Measurements from ENCODE around the gene MCCC2. TPM values are rescaled to one million over a fixed set of nuclear protein-coding genes. Genes with fewer than 3 reads are reported as not detected.

MCCC2 gene
- total and polyA plus RNA-seq, 2 donors (not counting 1 experiment from before 2014, with no cell fraction given), result 25.7 to 49.7 TPM

DNA sequence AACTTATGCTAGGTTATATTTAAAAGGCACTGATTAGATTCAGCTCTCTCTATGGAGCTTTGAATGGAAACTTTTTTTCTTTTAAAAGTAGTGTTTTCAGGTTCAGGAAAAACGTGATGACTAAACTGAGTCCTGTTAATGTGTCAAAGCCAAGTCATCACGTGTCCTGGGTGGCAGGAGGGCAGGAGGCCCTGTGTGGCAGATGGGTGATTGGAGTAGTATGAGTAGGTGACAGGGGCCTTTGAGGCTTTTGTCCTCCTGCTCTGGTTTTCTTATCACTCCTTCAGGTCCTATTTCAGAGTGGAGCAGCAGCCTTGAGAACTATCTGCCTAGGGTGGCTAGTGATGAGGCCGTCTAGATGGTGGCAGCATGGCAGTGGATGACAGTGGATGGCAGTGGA lies 114.3 kb downstream of the MCCC2 start:
- Histone ChIP-seq H3K27me3 (replicated peaks in 1 of 4; ENCODE audit: control extremely low read depth in 1 of 4, control insufficient read depth in 3 of 4, insufficient read depth in 4 of 4, low read length in 3 of 4) (no peaks in the 10 kb centered on the region), H2AFZ (ENCODE audit: insufficient read depth, low read depth, low read length, poor library complexity, severe bottlenecking) (no peak overlapping the region), H3K36me3 (replicated peaks in 1 of 2; ENCODE audit: control extremely low read depth in 1 of 2, control insufficient read depth in 1 of 2, extremely low read depth in 1 of 2, insufficient read depth in 2 of 2, low read length in 1 of 2) (no peaks in the 10 kb centered on the region), H3K27ac (ENCODE audit: low read length in 2 of 2) (no peak overlapping the region), H3K4me1 (ENCODE audit: control insufficient read depth in 2 of 2, insufficient read depth in 2 of 2, low read length in 2 of 2) (no peaks in the 10 kb centered on the region), H3K79me2 (ENCODE audit: control insufficient read depth, insufficient read depth, low read length) (no peaks in the 10 kb centered on the region), H4K20me1 (ENCODE audit: control insufficient read depth, insufficient read depth, low read length, poor library complexity, severe bottlenecking) (no peaks in the 10 kb centered on the region), H3K9me3 (ENCODE audit: control extremely low read depth in 1 of 3, control insufficient read depth in 2 of 3, insufficient read depth in 1 of 3, low read length in 2 of 3) (peaks cover 0 to 10% (median 0%) of the 10 kb centered on the region in 3 donors), H3K9ac (ENCODE audit: low read length) (no peak overlapping the region), H3K4me3 (ENCODE audit: control extremely low read depth in 1 of 5, extremely low read depth in 1 of 5, insufficient read depth in 1 of 5, low read depth in 2 of 5, low read length in 4 of 5) (no peak overlapping the region), H3K4me2 (replicated peaks; ENCODE audit: low read depth, low read length, poor library complexity, severe bottlenecking) (no peak overlapping the region)
- CTCF ChIA-PET, result no interaction called here
- intact Hi-C loops (cut with micrococcal nuclease), result no loop called here
- H3K4me3 Mint-ChIP-seq, result no peak overlapping the region
- WGBS (ENCODE audit: insufficient coverage), result 67% methylated on average over 3 of the region's 3 CpGs
- no peak overlapping the region for H3K27ac Mint-ChIP-seq
- TF ChIP-seq EZH2 (IDR thresholded peaks at IDR 0.05; ENCODE audit: borderline replicate concordance, insufficient read depth, low read depth, low read length, poor library complexity, severe bottlenecking) (no peak), CTCF (IDR thresholded peaks at IDR 0.05) (no peak)
- peaks cover 5% of the 10 kb centered on the region for H3K9me3 Mint-ChIP-seq (ENCODE audit: insufficient read depth)
- peaks cover 5% of the 10 kb centered on the region for H3K4me1 Mint-ChIP-seq
- peaks cover 16% of the 10 kb centered on the region for H3K27me3 Mint-ChIP-seq
- ATAC-seq (ENCODE audit: low read depth) (no peak), DNase-seq (no peak)
- POLR2A ChIA-PET, result no interaction called here

GRCh38 chr5:71703941-71704340 lies 116.8 kb downstream of the MCCC2 start:
- H3K9me3 Mint-ChIP-seq (ENCODE audit: insufficient read depth), result no peaks in the 10 kb centered on the region
- CTCF ChIA-PET, result interaction anchor here (1.5 kb wide), 1 partner anchor 9 kb away, joined by 5 read pairs; no protein-coding TSS in a partner anchor
- no peaks in the 10 kb centered on the region for H3K36me3 ChIP-seq (replicated peaks in 1 of 2; ENCODE audit: control extremely low read depth in 1 of 2, control insufficient read depth in 1 of 2, extremely low read depth in 1 of 2, insufficient read depth in 2 of 2, low read length in 1 of 2)
- intact Hi-C loops (cut with micrococcal nuclease), result no loop called here
- H3K27ac ChIP-seq (ENCODE audit: low read length in 2 of 2), result no peak overlapping the region
- H3K4me1 Mint-ChIP-seq, result no peaks in the 10 kb centered on the region
- DNase-seq (no peak), ATAC-seq (ENCODE audit: low read depth) (no peak)
- peaks cover 17% of the 10 kb centered on the region for H3K27me3 Mint-ChIP-seq
- H3K27ac Mint-ChIP-seq, result no peak overlapping the region
- H3K79me2 ChIP-seq (ENCODE audit: control insufficient read depth, insufficient read depth, low read length), result no peaks in the 10 kb centered on the region
- POLR2A ChIA-PET, result no interaction called here
- no peak overlapping the region for H2AFZ ChIP-seq (ENCODE audit: insufficient read depth, low read depth, low read length, poor library complexity, severe bottlenecking)
- H4K20me1 ChIP-seq (ENCODE audit: control insufficient read depth, insufficient read depth, low read length, poor library complexity, severe bottlenecking), result no peaks in the 10 kb centered on the region
- WGBS (ENCODE audit: insufficient coverage), result 33% methylated on average over 1 of the region's 4 CpGs
- H3K4me1 ChIP-seq (ENCODE audit: control insufficient read depth in 2 of 2, insufficient read depth in 2 of 2, low read length in 2 of 2), result no peaks in the 10 kb centered on the region
- no peak overlapping the region for H3K4me3 ChIP-seq (ENCODE audit: control extremely low read depth in 1 of 5, extremely low read depth in 1 of 5, insufficient read depth in 1 of 5, low read depth in 2 of 5, low read length in 4 of 5)
- no peak overlapping the region for H3K9ac ChIP-seq (ENCODE audit: low read length)
- no peaks in the 10 kb centered on the region for H3K9me3 ChIP-seq (ENCODE audit: control extremely low read depth in 1 of 3, control insufficient read depth in 2 of 3, insufficient read depth in 1 of 3, low read length in 2 of 3)
- no peak overlapping the region for H3K4me3 Mint-ChIP-seq
- no peak overlapping the region for H3K4me2 ChIP-seq (replicated peaks; ENCODE audit: low read depth, low read length, poor library complexity, severe bottlenecking)
- no peaks in the 10 kb centered on the region for H3K27me3 ChIP-seq (replicated peaks in 1 of 4; ENCODE audit: control extremely low read depth in 1 of 4, control insufficient read depth in 3 of 4, insufficient read depth in 4 of 4, low read length in 3 of 4)
- no peak for TF ChIP-seq EZH2 (IDR thresholded peaks at IDR 0.05; ENCODE audit: borderline replicate concordance, insufficient read depth, low read depth, low read length, poor library complexity, severe bottlenecking)
- TF ChIP-seq CTCF (IDR thresholded peaks at IDR 0.05), result no peak

Data from B cell (primary cell).